NB4 (cell line): ENCODE data around the gene GDPGP1.

Experiments
- CTCF ChIP-seq: IDR thresholded peaks from one replicate; pipeline ENCODE4 v1.5.1; 2012; ENCODE audit warnings: low read depth, low read length
- MAX ChIP-seq: IDR thresholded peaks from 2 replicates; pipeline ENCODE4 v1.6.1; 2011; ENCODE audit warnings: low read depth, low read length
- POLR2A ChIP-seq: IDR thresholded peaks from 2 replicates; pipeline ENCODE4 v1.6.1; 2011; ENCODE audit warnings: mild to moderate bottlenecking; ENCODE audit not compliant: insufficient read length; ENCODE audit errors: extremely low read depth

GRCh38 chr15:90208356-90208755 is 25.7 kb upstream of the GDPGP1 start:
- TF ChIP-seq CTCF (no peak), MAX (no peak), POLR2A (no peak)
